Stimulated activated CD8-positive, alpha-beta memory T cell treated with anti-CD3 and anti-CD28 coated beads, Interleukin-12 subunit alpha, Interleukin-12 subunit beta, amount 100 ng/mL, for 24 hours (primary cell): Measurements from ENCODE around the gene MYH15.

ENCODE experiments used
- DNase-seq: peaks from one replicate; pipeline ENCODE4 v3.0.0-alpha.2; 2020; ENCODE audit errors: extremely low read depth

The MYH15 gene

GRCh38 chr3:108334701-108335100 is 175.7 kb downstream of the MYH15 start:
- no peak for DNase-seq

GRCh38 chr3:108333961-108334360 is 176.4 kb downstream of the MYH15 start:
- no peak for DNase-seq

- no peak for DNase-seq
Observed at GRCh38 chr3:108331792-108332191, 178.6 kb downstream of the MYH15 start.
